A673 (cell line): ENCODE data around the gene AUNIP. TPM values are rescaled to one million over a fixed set of nuclear protein-coding genes. Genes with fewer than 3 reads are reported as not detected.

Source experiments
- BruUV-seq: library from RNA; stranded (reverse); fragments of 400-500 nt; replicated peaks from 2 replicates; lab custom pipeline; 2021; lab: Mats Ljungman, UMichigan
- CTCF ChIA-PET: fragments of 300-600 bp; sonication (Branson Sonifier 250); formaldehyde crosslinking; loops from one replicate; lab custom pipeline; 2022; ENCODE audit warnings: antibody characterized with exemption; lab: Charles Lee
- POLR2A ChIA-PET: fragments of 300-600 bp; sonication (Branson Sonifier 250); formaldehyde crosslinking; loops from one replicate; lab custom pipeline; 2022; ENCODE audit warnings: antibody characterized with exemption; ENCODE audit not compliant: low non-redundant PET; lab: Charles Lee
- DNase-seq: peaks from one replicate; pipeline ENCODE4 v3.0.0-alpha.2; 2015; ENCODE audit warnings: low spot score
- H3K27ac ChIP-seq: fragments of 200-600 bp; sonication (generic); 2 replicates; pipeline ENCODE4 v1.5.1; 2016; ENCODE audit warnings: mixed run types, low read depth, mild to moderate bottlenecking, mixed read lengths, antibody characterized with exemption, low read length; ENCODE audit not compliant: poor library complexity, severe bottlenecking
- H3K27me3 ChIP-seq: fragments of 200-600 bp; sonication (generic); replicated peaks from 2 replicates; pipeline ENCODE4 v1.6.1; 2017; ENCODE audit warnings: mixed run types, low read depth, mild to moderate bottlenecking, mixed read lengths, antibody characterized with exemption, low read length; ENCODE audit not compliant: insufficient read depth, poor library complexity
- H3K36me3 ChIP-seq: fragments of 200-600 bp; sonication (generic); 2 replicates; pipeline ENCODE4 v1.6.1; 2016; ENCODE audit warnings: mixed run types, mild to moderate bottlenecking, mixed read lengths, antibody characterized with exemption, low read length; ENCODE audit not compliant: insufficient read depth, poor library complexity, severe bottlenecking
- H3K4me1 ChIP-seq: fragments of 200-600 bp; sonication (generic); 2 replicates; pipeline ENCODE4 v1.6.1; 2017; ENCODE audit warnings: mixed run types, mild to moderate bottlenecking, mixed read lengths, antibody characterized with exemption, low read length; ENCODE audit not compliant: insufficient read depth, poor library complexity, severe bottlenecking
- H3K4me3 ChIP-seq: fragments of 200-600 bp; sonication (generic); 2 replicates; pipeline ENCODE4 v1.5.1; 2016; ENCODE audit warnings: low read depth, mixed run types, mild to moderate bottlenecking, mixed read lengths, low read length; ENCODE audit not compliant: poor library complexity, severe bottlenecking
- H3K9me3 ChIP-seq: fragments of 200-600 bp; sonication (generic); 2 replicates; pipeline ENCODE4 v1.6.1; 2016; ENCODE audit warnings: mixed run types, low read depth, mild to moderate bottlenecking, mixed read lengths, antibody characterized with exemption, low read length; ENCODE audit not compliant: poor library complexity, severe bottlenecking
- CTCF ChIP-seq: fragments of 300-800, 200-600 bp; sonication (generic); conservative IDR thresholded peaks from 2 replicates; pipeline ENCODE4 v1.5.1; 2017; ENCODE audit warnings: low read depth, mild to moderate bottlenecking, antibody characterized with exemption, low read length, moderate library complexity, mixed read lengths
- EZH2 ChIP-seq: fragments of 200-600 bp; sonication (generic); IDR thresholded peaks from 2 replicates; pipeline ENCODE4 v1.6.1; 2017; ENCODE audit warnings: borderline replicate concordance, low read depth, mild to moderate bottlenecking, mixed read lengths, antibody characterized with exemption, low read length; ENCODE audit not compliant: poor library complexity, severe bottlenecking
- intact Hi-C: fragments of 100-400 bp; cut with micrococcal nuclease; formaldehyde crosslinking; loops from one replicate; pipeline ENCODE4 v1.10.0; 2022; ENCODE audit not compliant: unreplicated experiment
- total RNA-seq: library from RNA; stranded (reverse); gene quantifications from 2 replicates; pipeline ENCODE4 v1.2.3, GENCODE V29; 2021

AUNIP gene
- total RNA-seq, 1 experiment from 2014 or later: 18.9 TPM

GRCh38 chr1:25889470-25889869 lies 30.2 kb upstream of the AUNIP start:
- no peak for DNase-seq
- intact Hi-C loops: no loop called here
- no peaks in the 10 kb centered on the region for H3K9me3 ChIP-seq
- H3K27ac ChIP-seq: no peak overlapping the region
- no TSS peak for BruUV-seq
- no peaks in the 10 kb centered on the region for H3K27me3 ChIP-seq
- TF ChIP-seq CTCF: no peak
- TF ChIP-seq EZH2: no peak
- H3K4me3 ChIP-seq: no peak overlapping the region
- ChIA-PET POLR2A (no interaction called here), CTCF (no interaction called here)
- peaks cover 16% of the 10 kb centered on the region for H3K4me1 ChIP-seq
- peaks cover 12% of the 10 kb centered on the region for H3K36me3 ChIP-seq

- H3K4me1 ChIP-seq: peaks cover 16% of the 10 kb centered on the region
- peaks cover 7% of the 10 kb centered on the region for H3K36me3 ChIP-seq
- H3K27me3 ChIP-seq: no peaks in the 10 kb centered on the region
- H3K4me3 ChIP-seq: no peak overlapping the region
- no peak for DNase-seq
- no peaks in the 10 kb centered on the region for H3K9me3 ChIP-seq
- ChIA-PET CTCF (no interaction called here), POLR2A (no interaction called here)
- BruUV-seq: no TSS peak
- H3K27ac ChIP-seq: no peak overlapping the region
- no peak for TF ChIP-seq CTCF
- TF ChIP-seq EZH2: no peak
- intact Hi-C loops: no loop called here
Observed at GRCh38 chr1:25888426-25888987, 29.2 kb upstream of the AUNIP start.

DNA sequence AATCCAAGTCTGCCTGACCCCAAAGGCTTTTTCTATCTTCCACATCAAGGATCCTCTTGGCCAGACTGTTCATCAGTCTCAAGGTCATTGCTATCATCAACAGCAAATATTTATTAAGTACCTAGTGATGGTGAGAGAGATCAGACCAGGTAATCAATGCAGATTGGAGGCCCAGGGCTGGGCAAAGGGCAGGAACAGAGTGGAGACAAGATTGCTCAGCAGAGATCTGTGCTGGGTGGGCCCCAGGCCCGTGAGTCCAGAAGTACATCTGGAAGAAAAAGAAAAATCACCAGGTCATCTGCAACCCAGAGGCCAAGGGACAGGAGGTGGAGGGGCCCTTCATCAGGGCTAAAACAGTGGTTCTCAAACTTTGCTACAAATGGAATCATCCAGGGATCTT lies 26.3 kb upstream of the AUNIP start:
- TF ChIP-seq CTCF (no peak), EZH2 (no peak)
- H3K27ac ChIP-seq: no peak overlapping the region
- H3K27me3 ChIP-seq: no peaks in the 10 kb centered on the region
- BruUV-seq: no TSS peak
- no peak overlapping the region for H3K4me3 ChIP-seq
- ChIA-PET CTCF (no interaction called here), POLR2A (no interaction called here)
- H3K4me1 ChIP-seq: no peaks in the 10 kb centered on the region
- DNase-seq: no peak
- intact Hi-C loops: no loop called here
- peaks cover 2% of the 10 kb centered on the region for H3K36me3 ChIP-seq
- H3K9me3 ChIP-seq: no peaks in the 10 kb centered on the region
